HG03342 (cell line): Measurements from ENCODE around the gene ANGPTL2.
A peak's percentile ranks its signal among the peaks of the same experiment; 100 is the strongest.

ENCODE experiments used
- ATAC-seq: cut with Tn5 transposase; IDR thresholded peaks from one replicate; pipeline ENCODE4 v1.9.1; 2021; ENCODE audit warnings: mild to moderate bottlenecking, moderate library complexity; ENCODE audit not compliant: unreplicated experiment

ANGPTL2 gene

GRCh38 chr9:127055745-127056402, 66.6 kb downstream of the ANGPTL2 start:
- ATAC-seq, result no peak

- no peak for ATAC-seq
These were observed 68.5 kb downstream of the ANGPTL2 start for GRCh38 chr9:127053960-127054359.

GRCh38 chr9:127053057-127053821, 69.2 kb downstream of the ANGPTL2 start:
- ATAC-seq, result no peak

- ATAC-seq, result no peak
These were observed 70.4 kb downstream of the ANGPTL2 start for GRCh38 chr9:127051881-127052595.

DNA sequence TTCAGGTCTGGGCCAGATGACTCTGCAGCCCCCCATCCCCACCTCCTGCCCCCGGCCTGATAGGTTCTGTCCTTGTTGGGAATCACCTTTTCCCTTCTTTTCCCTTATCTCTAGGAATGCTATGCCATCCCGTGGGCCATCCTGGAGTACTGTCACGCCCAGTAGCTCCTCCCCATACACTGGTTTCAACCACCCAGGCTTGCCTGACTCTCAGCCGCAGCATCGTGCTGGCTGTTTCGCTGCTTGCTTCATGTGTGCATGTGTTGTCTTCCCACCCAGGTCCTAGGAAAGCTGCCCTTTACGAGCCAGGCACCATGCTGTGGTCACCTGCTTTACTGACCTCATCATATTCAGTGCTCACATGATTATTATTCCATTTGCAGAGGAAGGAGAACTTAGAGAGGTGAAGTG, 71.8 kb downstream of the ANGPTL2 start:
- ATAC-seq, result no peak

GRCh38 chr9:127050152-127050551, 72.3 kb downstream of the ANGPTL2 start:
- no peak for ATAC-seq

- ATAC-seq, result no peak
These were observed 72.9 kb downstream of the ANGPTL2 start for GRCh38 chr9:127049581-127049980.

DNA sequence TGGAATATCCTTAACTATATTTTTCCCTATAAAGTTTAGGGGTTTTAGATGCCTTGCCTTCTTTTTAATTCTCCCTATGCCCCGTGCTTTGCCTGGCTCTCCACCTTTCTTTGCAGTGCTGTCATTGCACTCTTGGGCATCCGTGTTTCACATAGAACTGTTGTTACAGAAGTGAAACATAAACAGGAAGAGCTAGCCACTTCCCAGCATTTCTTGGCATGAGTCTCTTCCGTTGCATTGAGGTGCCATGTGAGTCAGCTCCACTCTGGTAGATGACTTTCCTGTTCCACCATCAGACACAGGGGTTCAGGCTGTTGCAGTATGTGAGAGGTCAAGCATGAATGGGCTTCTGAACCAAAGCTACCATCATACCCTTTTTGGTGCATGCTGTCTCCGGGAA, 73.4 kb downstream of the ANGPTL2 start:
- peak; percentile 46 for ATAC-seq

DNA sequence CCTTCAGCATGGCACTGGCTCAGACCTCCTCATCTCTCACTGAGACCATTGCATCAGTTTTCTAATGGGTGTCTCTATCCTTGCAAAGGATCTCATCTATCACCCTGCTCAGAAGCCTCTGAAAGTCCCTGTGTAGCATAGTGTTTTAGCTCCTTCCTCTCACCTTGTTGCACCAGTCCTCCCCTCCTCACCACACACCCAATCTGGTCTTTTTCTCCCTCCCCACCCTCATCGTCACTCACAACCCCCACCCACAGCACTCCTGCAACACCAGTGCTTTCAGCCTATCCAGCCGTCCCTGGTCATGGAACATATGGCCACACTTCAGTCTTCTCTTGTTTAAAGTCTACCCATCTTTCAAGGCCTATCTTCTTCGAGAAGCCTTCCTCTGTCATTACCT, 74.5 kb downstream of the ANGPTL2 start:
- ATAC-seq, result no peak

DNA sequence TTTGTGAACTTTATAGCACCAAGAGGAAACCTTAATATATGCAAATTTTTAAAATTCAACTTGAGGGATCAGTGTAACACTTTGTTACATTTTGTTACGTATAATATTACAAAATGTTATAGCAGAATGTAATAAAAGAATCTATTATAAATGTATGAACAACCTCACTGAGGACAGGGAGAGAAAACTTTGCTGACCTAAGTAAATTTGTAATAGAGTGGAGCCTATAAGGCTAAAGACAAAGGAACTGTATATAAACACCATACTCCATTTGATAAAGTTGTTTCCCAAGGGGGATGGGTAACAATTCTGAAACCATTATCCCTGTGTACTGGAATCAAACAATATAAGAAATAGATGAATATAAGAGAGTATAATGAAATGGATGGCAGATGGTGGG, 77.3 kb downstream of the ANGPTL2 start:
- no peak for ATAC-seq

DNA sequence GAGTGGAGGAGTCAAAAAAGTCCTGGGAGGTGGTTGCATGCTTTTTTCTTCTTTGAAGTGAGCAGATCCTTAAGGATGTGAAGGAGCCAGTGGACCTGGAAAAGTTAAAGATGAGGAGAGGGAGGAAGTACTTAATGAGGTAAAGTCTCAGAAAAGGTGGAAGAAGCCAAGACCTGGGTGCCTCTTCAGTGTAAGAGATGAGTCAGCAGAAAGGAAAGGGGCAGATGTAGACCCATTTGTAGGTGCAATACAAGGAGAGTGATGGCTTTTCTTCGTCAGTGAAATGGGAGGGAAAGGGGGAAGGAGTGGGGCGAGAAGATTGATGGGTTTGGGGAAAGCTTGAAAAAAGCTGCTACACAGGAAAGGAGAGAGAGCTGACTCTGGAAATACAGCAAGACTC, 82.9 kb downstream of the ANGPTL2 start:
- no peak for ATAC-seq

- ATAC-seq, result no peak
These were observed 83.9 kb downstream of the ANGPTL2 start for GRCh38 chr9:127038531-127038930.
